Kidney (tissue), 14 donors: ENCODE measurements around the gene CPED1. TPM values are rescaled to one million over a fixed set of nuclear protein-coding genes. Genes with fewer than 3 reads are reported as not detected.

Source experiments
- DNase-seq, 5 donors: peaks; one replicate each; pipeline ENCODE4 v3.0.0-alpha.2; 2013 to 2020
- FAIRE-seq: peaks from 2 replicates; lab custom pipeline; 2012; peaks lifted over from hg19 to GRCh38; lab: Jason Lieb, UNC
- H3K27ac ChIP-seq, 2 donors: one replicate each; pipeline ENCODE4 v1.7.0; 2013; ENCODE audit warnings: low read depth in 2 of 2, low read length in 2 of 2, inconsistent platforms in 1 of 2
- H3K27me3 ChIP-seq: one replicate; pipeline ENCODE4 v1.7.1; 2013; ENCODE audit warnings: low read length, inconsistent platforms; ENCODE audit not compliant: control insufficient read depth, insufficient read depth
- H3K36me3 ChIP-seq, 3 donors: one replicate each; pipeline versions ENCODE4 v1.7.0 to v1.7.1; 2013; ENCODE audit warnings: low read length in 3 of 3, control low read depth in 1 of 3, inconsistent platforms in 1 of 3; ENCODE audit not compliant: insufficient read depth in 3 of 3, control insufficient read depth in 2 of 3
- H3K4me1 ChIP-seq, 3 donors: one replicate each; pipeline versions ENCODE4 v1.7.0 to v1.7.1; 2013; ENCODE audit warnings: low read length in 3 of 3, inconsistent platforms in 1 of 3, low read depth in 1 of 3; ENCODE audit not compliant: control insufficient read depth in 2 of 3, insufficient read depth in 2 of 3
- H3K4me3 ChIP-seq, 3 donors: one replicate each; pipeline versions ENCODE4 v1.7.0 to v1.8.1; 2013; ENCODE audit warnings: low read length in 3 of 3, control low read depth in 1 of 3, inconsistent platforms in 1 of 3
- H3K9ac ChIP-seq, 3 donors: one replicate each; pipeline versions ENCODE4 v1.7.0 to v1.7.1; 2013; ENCODE audit warnings: low read length in 3 of 3, control low read depth in 1 of 3, inconsistent platforms in 1 of 3
- H3K9me3 ChIP-seq, 3 donors: one replicate each; pipeline versions ENCODE4 v1.7.0 to v1.7.1; 2013; ENCODE audit warnings: low read length in 3 of 3, control low read depth in 1 of 3, inconsistent platforms in 1 of 3; ENCODE audit not compliant: control insufficient read depth in 2 of 3, insufficient read depth in 1 of 3
- CTCF ChIP-seq: IDR thresholded peaks from 3 replicates; pipeline ENCODE4 v1.5.1; 2012; ENCODE audit warnings: mild to moderate bottlenecking, moderate library complexity, borderline replicate concordance; ENCODE audit not compliant: insufficient read depth; ENCODE audit errors: extremely low read depth
- intact Hi-C: fragments of 100-400 bp; cut with DNase I; formaldehyde crosslinking; loops from one replicate; pipeline ENCODE4 v1.11.1; 2022
- polyA plus RNA-seq: library from polyadenylated mRNA; stranded (reverse); fragments of 350-450 nt; fragmentation: Illumina TruSeq; extraction: RNeasy Lipid Tissue Mini Kit (QIAGEN cat#74804); gene quantifications from one replicate; pipeline ENCODE4 v1.2.3, GENCODE V29; 2014; ENCODE audit warnings: low read depth, low replicate concordance; ENCODE audit not compliant: insufficient read depth
- total RNA-seq: library from RNA; stranded (reverse); fragmentation: NEBNext Ultra II Directional; extraction: Animal tissue kit (Norgen Biotek cat#: 25700); gene quantifications from one replicate; pipeline ENCODE4 v1.2.1, GENCODE V29; 2021
- donor health status: control.
- donor health status: control.
- donor health status: control.
- donor health status: control.
- donor health status: control.
- donor health status: DM: yes; HTN: yes; CAD: no.
- donor health status: Normal renal cell carcinoma (clear cell type).

The CPED1 gene
- total and polyA plus RNA-seq, 2 donors from 2014 or later: 2.9 to 16.9 TPM

GRCh38 chr7:121334875-121335648, 346.6 kb downstream of the CPED1 start:
- no peak for TF ChIP-seq CTCF
- intact Hi-C loops: no loop called here
- FAIRE-seq: no peak
- Histone ChIP-seq H3K27ac (no peak overlapping the region), H3K9ac (no peak overlapping the region), H3K27me3 (peaks cover 32% of the 10 kb centered on the region), H3K9me3 (no peaks in the 10 kb centered on the region), H3K4me3 (no peak overlapping the region), H3K4me1 (peaks cover 0 to 3% (median 0%) of the 10 kb centered on the region in 3 donors), H3K36me3 (peaks cover 0 to 2% (median 0%) of the 10 kb centered on the region in 3 donors)
- no peak for DNase-seq

- Histone ChIP-seq H3K27ac (no peak overlapping the region), H3K4me1 (no peaks in the 10 kb centered on the region), H3K27me3 (peaks cover 20% of the 10 kb centered on the region), H3K4me3 (no peak overlapping the region), H3K9ac (no peak overlapping the region), H3K36me3 (peaks cover 0 to 2% (median 0%) of the 10 kb centered on the region in 3 donors), H3K9me3 (no peaks in the 10 kb centered on the region)
- DNase-seq: no peak
- TF ChIP-seq CTCF: no peak
- no peak for FAIRE-seq
- intact Hi-C loops: no loop called here
Measured at GRCh38 chr7:121336579-121336978, 348.1 kb downstream of the CPED1 start.

GRCh38 chr7:121337398-121337797, 348.9 kb downstream of the CPED1 start:
- FAIRE-seq (no peak), DNase-seq (no peak)
- intact Hi-C loops: no loop called here
- no peak for TF ChIP-seq CTCF
- no peaks in the 10 kb centered on the region for H3K4me1 ChIP-seq
- peaks cover 12% of the 10 kb centered on the region for H3K27me3 ChIP-seq
- H3K36me3 ChIP-seq: peaks cover 0 to 2% (median 0%) of the 10 kb centered on the region in 3 donors
- no peak overlapping the region for H3K4me3 ChIP-seq
- no peak overlapping the region for H3K9ac ChIP-seq
- no peaks in the 10 kb centered on the region for H3K9me3 ChIP-seq
- no peak overlapping the region for H3K27ac ChIP-seq
